H9 (cell line): ENCODE results near the gene RIPPLY3. TPM values are rescaled to one million over a fixed set of nuclear protein-coding genes. Genes with fewer than 3 reads are reported as not detected.

Experiments
- DNase-seq: peaks from one replicate; pipeline ENCODE4 v3.0.0-alpha.2; 2017
- H2AFZ ChIP-seq: one replicate; pipeline ENCODE4 v1.6.1; 2013; ENCODE audit warnings: mild to moderate bottlenecking, low read length, control low read depth, moderate library complexity
- H2AK5ac ChIP-seq: 2 replicates; pipeline ENCODE4 v1.6.1; 2013; ENCODE audit warnings: low read length, control low read depth, mixed read lengths; ENCODE audit not compliant: insufficient read length
- H2BK120ac ChIP-seq: one replicate; pipeline ENCODE4 v1.6.1; 2013; ENCODE audit warnings: low read depth, mild to moderate bottlenecking, low read length, control low read depth, inconsistent platforms; ENCODE audit not compliant: poor library complexity, severe bottlenecking
- H2BK12ac ChIP-seq: 2 replicates; pipeline ENCODE4 v1.6.1; 2013; ENCODE audit warnings: low read length, control low read depth, mixed read lengths, low read depth; ENCODE audit not compliant: insufficient read length
- H2BK15ac ChIP-seq: 2 replicates; pipeline ENCODE4 v1.6.1; 2013; ENCODE audit warnings: low read depth, low read length, control low read depth
- H2BK20ac ChIP-seq: one replicate; pipeline ENCODE4 v1.6.1; 2013; ENCODE audit warnings: low read depth, mild to moderate bottlenecking, low read length, control low read depth, inconsistent platforms; ENCODE audit not compliant: poor library complexity, severe bottlenecking
- H2BK5ac ChIP-seq: 2 replicates; pipeline ENCODE4 v1.6.1; 2013; ENCODE audit warnings: low read length, control low read depth, mixed read lengths; ENCODE audit not compliant: insufficient read length
- H3K14ac ChIP-seq: 2 replicates; pipeline ENCODE4 v1.6.1; 2013; ENCODE audit warnings: low read length, control low read depth; ENCODE audit not compliant: insufficient read depth
- H3K18ac ChIP-seq: 2 replicates; pipeline ENCODE4 v1.6.1; 2013; ENCODE audit warnings: low read depth, mild to moderate bottlenecking, mixed read lengths, low read length, control low read depth; ENCODE audit not compliant: insufficient read length
- H3K23ac ChIP-seq: 2 replicates; pipeline ENCODE4 v1.6.1; 2013; ENCODE audit warnings: low read length, control low read depth, mixed read lengths, low read depth; ENCODE audit not compliant: insufficient read length
- H3K23me2 ChIP-seq: 2 replicates; pipeline ENCODE4 v1.6.1; 2013; ENCODE audit warnings: low read depth, mild to moderate bottlenecking, mixed read lengths, low read length, control low read depth; ENCODE audit not compliant: insufficient read length, poor library complexity, severe bottlenecking
- H3K27ac ChIP-seq: 2 replicates; pipeline ENCODE4 v1.5.1; 2013; ENCODE audit warnings: low read length, control low read depth, mixed read lengths, low read depth; ENCODE audit not compliant: insufficient read length
- H3K27me3 ChIP-seq: 2 replicates; pipeline ENCODE4 v1.6.1; 2013; ENCODE audit warnings: low read length, control low read depth, inconsistent platforms; ENCODE audit not compliant: insufficient read depth
- H3K4ac ChIP-seq: 2 replicates; pipeline ENCODE4 v1.6.1; 2013; ENCODE audit warnings: low read depth, mild to moderate bottlenecking, control low read depth, inconsistent platforms, low read length, moderate library complexity
- H3K4me1 ChIP-seq: 2 replicates; pipeline ENCODE4 v1.6.1; 2013; ENCODE audit warnings: low read length, control low read depth, inconsistent platforms; ENCODE audit not compliant: insufficient read depth
- H3K4me2 ChIP-seq: 2 replicates; pipeline ENCODE4 v1.6.1; 2013; ENCODE audit warnings: low read length, control low read depth, mixed read lengths; ENCODE audit not compliant: insufficient read length, insufficient read depth
- H3K56ac ChIP-seq: 2 replicates; pipeline ENCODE4 v1.6.1; 2013; ENCODE audit warnings: low read depth, mild to moderate bottlenecking, mixed read lengths, low read length, control low read depth; ENCODE audit not compliant: insufficient read length
- H3K79me1 ChIP-seq: 2 replicates; pipeline ENCODE4 v1.6.1; 2013; ENCODE audit warnings: low read depth, mild to moderate bottlenecking, moderate library complexity, low read length, control low read depth, inconsistent platforms; ENCODE audit not compliant: insufficient read depth, poor library complexity, severe bottlenecking
- H3K79me2 ChIP-seq: 2 replicates; pipeline ENCODE4 v1.6.1; 2013; ENCODE audit warnings: low read length, control low read depth, inconsistent platforms; ENCODE audit not compliant: insufficient read depth
- H3K9ac ChIP-seq: 2 replicates; pipeline ENCODE4 v1.6.1; 2013; ENCODE audit warnings: low read length, control low read depth, mixed read lengths; ENCODE audit not compliant: insufficient read length; ENCODE audit errors: extremely low read depth
- H3K9me3 ChIP-seq: one replicate; pipeline ENCODE4 v1.6.1; 2013; ENCODE audit warnings: low read depth, low read length, inconsistent platforms; ENCODE audit not compliant: control insufficient read depth
- H3T11ph ChIP-seq: one replicate; pipeline ENCODE4 v1.6.1; 2013; ENCODE audit warnings: mild to moderate bottlenecking, low read length, control low read depth, inconsistent platforms
- H4K20me1 ChIP-seq: one replicate; pipeline ENCODE4 v1.6.1; 2013; ENCODE audit not compliant: control insufficient read depth, insufficient read length, insufficient read depth
- H4K5ac ChIP-seq: 2 replicates; pipeline ENCODE4 v1.6.1; 2013; ENCODE audit warnings: low read depth, mild to moderate bottlenecking, mixed read lengths, low read length, control low read depth; ENCODE audit not compliant: insufficient read length
- H4K8ac ChIP-seq: replicated peaks from 2 replicates; pipeline ENCODE4 v1.6.1; 2013; ENCODE audit warnings: low read length, control low read depth, mixed read lengths, low read depth; ENCODE audit not compliant: insufficient read length
- H4K91ac ChIP-seq: 2 replicates; pipeline ENCODE4 v1.6.1; 2013; ENCODE audit warnings: low read depth, mild to moderate bottlenecking, moderate library complexity, mixed read lengths, low read length, control low read depth; ENCODE audit not compliant: insufficient read length
- H3K27ac Mint-ChIP-seq, 3 experiments: 2 replicates in 2 of 3; 3 replicates in 1 of 3; pipeline ENCODE4 v1.8.0; 2020 to 2021; ENCODE audit warnings: mixed read lengths in 3 of 3, mild to moderate bottlenecking in 1 of 3, moderate library complexity in 1 of 3
- H3K27me3 Mint-ChIP-seq: 2 replicates; pipeline ENCODE4 v1.8.0; 2021; ENCODE audit warnings: low read depth, mild to moderate bottlenecking, moderate library complexity, mixed read lengths
- H3K36me3 Mint-ChIP-seq, 3 experiments: 2 replicates in 2 of 3; 3 replicates in 1 of 3; pipeline ENCODE4 v1.8.0; 2020 to 2021; ENCODE audit warnings: low read depth in 3 of 3, mixed read lengths in 3 of 3; ENCODE audit not compliant: insufficient read depth in 1 of 3
- H3K4me1 Mint-ChIP-seq, 2 experiments: 2 replicates each; pipeline ENCODE4 v1.8.0; 2020; ENCODE audit warnings: mixed read lengths in 2 of 2
- H3K4me3 Mint-ChIP-seq, 2 experiments: 2 replicates in 1 of 2; 3 replicates in 1 of 2; pipeline ENCODE4 v1.8.0; 2020 to 2021; ENCODE audit warnings: mild to moderate bottlenecking in 2 of 2, mixed read lengths in 2 of 2, moderate library complexity in 1 of 2
- H3K9me3 Mint-ChIP-seq, 2 experiments: 2 replicates in 1 of 2; 3 replicates in 1 of 2; pipeline ENCODE4 v1.8.0; 2020; ENCODE audit warnings: mild to moderate bottlenecking in 2 of 2, mixed read lengths in 2 of 2, moderate library complexity in 1 of 2
- CTCF ChIP-seq: fragments of 200-600 bp; sonication (generic); conservative IDR thresholded peaks from 3 replicates; pipeline ENCODE4 v1.8.0; 2021; ENCODE audit warnings: antibody characterized with exemption, mild to moderate bottlenecking
- WGBS: extraction: QIAGEN DNeasy Blood & Tissue Kit; methylation state at CpG from one replicate; pipeline ENCODE4 v1.1.7; 2013; ENCODE audit warnings: missing lambda C conversion rate, low lambda C conversion rate, mixed read lengths; ENCODE audit not compliant: insufficient read length; ENCODE audit errors: extremely low coverage; 5-methylcytosine and 5-hydroxymethylcytosine counted together
- total RNA-seq: library from RNA; stranded (reverse); gene quantifications from 2 replicates; pipeline ENCODE4 v1.2.1, GENCODE V29; 2021

Gene RIPPLY3
- total RNA-seq, 1 experiment from 2014 or later: 1.9 TPM

GRCh38 chr21:37065561-37066177 is 59.2 kb downstream of the RIPPLY3 start:
- H3K14ac ChIP-seq: no peak overlapping the region
- peaks cover 0 to 17% (median 15%) of the 10 kb centered on the region in 3 experiments; a peak in 4 of 7 replicates for H3K36me3 Mint-ChIP-seq
- H3K9me3 Mint-ChIP-seq: no peaks in the 10 kb centered on the region
- no peak overlapping the region for H3K4ac ChIP-seq
- no peak overlapping the region for H3K27ac ChIP-seq
- H2BK5ac ChIP-seq: no peak overlapping the region
- H3K27me3 ChIP-seq: no peaks in the 10 kb centered on the region
- no peak overlapping the region for H2BK20ac ChIP-seq
- no peak overlapping the region for H4K8ac ChIP-seq
- H3K4me2 ChIP-seq: no peak overlapping the region
- no peak overlapping the region for H4K91ac ChIP-seq
- H3K79me1 ChIP-seq: no peaks in the 10 kb centered on the region
- H3K23ac ChIP-seq: no peak overlapping the region
- no peaks in the 10 kb centered on the region for H3K4me1 ChIP-seq
- no peak overlapping the region for H2BK12ac ChIP-seq
- no peaks in the 10 kb centered on the region for H3K79me2 ChIP-seq
- no peaks in the 10 kb centered on the region for H3K23me2 ChIP-seq
- no peaks in the 10 kb centered on the region for H3K9me3 ChIP-seq
- H3K56ac ChIP-seq: no peak overlapping the region
- H3K4me1 Mint-ChIP-seq: peaks cover 4 to 14% of the 10 kb centered on the region in 2 experiments
- H2BK15ac ChIP-seq: no peak overlapping the region
- H3T11ph ChIP-seq: no peak overlapping the region
- DNase-seq: no peak
- no peak overlapping the region for H3K18ac ChIP-seq
- no peak overlapping the region for H3K4me3 Mint-ChIP-seq
- H4K20me1 ChIP-seq: no peaks in the 10 kb centered on the region
- no peak overlapping the region for H2BK120ac ChIP-seq
- no peak overlapping the region for H3K27ac Mint-ChIP-seq
- no peak for TF ChIP-seq CTCF
- no peak overlapping the region for H2AFZ ChIP-seq
- H4K5ac ChIP-seq: no peak overlapping the region
- WGBS: no CpG with 5 or more reads among the region's 9 CpGs
- H3K9ac ChIP-seq: no peak overlapping the region
- H2AK5ac ChIP-seq: no peak overlapping the region
- no peaks in the 10 kb centered on the region for H3K27me3 Mint-ChIP-seq

Other genes with a start within 250 kb of the RIPPLY3 start
- gene HLCS, start 40.0 kb upstream of the RIPPLY3 start, total RNA-seq: 12.7 and 14.1 TPM in 2 replicates
- gene PIGP, start 66.4 kb downstream of the RIPPLY3 start, total RNA-seq: 13.0 and 13.2 TPM in 2 replicates
- 46.5 and 48.6 TPM in 2 replicates for gene TTC3, start 66.6 kb downstream of the RIPPLY3 start, total RNA-seq